Activated naive CD4-positive, alpha-beta T cell treated with anti-CD3 and anti-CD28 coated beads for 36 hours (primary cell): Measurements from ENCODE around the gene ITGA11. TPM values are rescaled to one million over a fixed set of nuclear protein-coding genes. Genes with fewer than 3 reads are reported as not detected.

Experiments
- CTCF ChIA-PET: fragments of 350-600 bp; sonication (Branson Sonifier 250); formaldehyde crosslinking; loops from one replicate; lab custom pipeline; 2021; ENCODE audit warnings: antibody characterized with exemption; lab: Charles Lee
- DNase-seq: peaks from one replicate; pipeline ENCODE4 v3.0.0-alpha.2; 2020
- H3K27ac Mint-ChIP-seq: one replicate; pipeline ENCODE4 v1.8.0; 2021; ENCODE audit warnings: mild to moderate bottlenecking, mixed read lengths
- H3K27me3 Mint-ChIP-seq: one replicate; pipeline ENCODE4 v1.8.0; 2021; ENCODE audit warnings: low read depth, mixed read lengths
- H3K36me3 Mint-ChIP-seq: one replicate; pipeline ENCODE4 v1.8.0; 2021; ENCODE audit warnings: low read depth, mixed read lengths
- H3K4me1 Mint-ChIP-seq: one replicate; pipeline ENCODE4 v1.8.0; 2021; ENCODE audit warnings: low read depth, mixed read lengths
- H3K4me3 Mint-ChIP-seq: one replicate; pipeline ENCODE4 v1.8.0; 2021; ENCODE audit warnings: mild to moderate bottlenecking, moderate library complexity, mixed read lengths
- H3K9me3 Mint-ChIP-seq: one replicate; pipeline ENCODE4 v1.8.0; 2021; ENCODE audit warnings: mixed read lengths
- intact Hi-C: fragments of 100-400 bp; cut with micrococcal nuclease; formaldehyde crosslinking; loops from one replicate; pipeline ENCODE4 v1.15.1; 2023
- total RNA-seq, 2 experiments: library from RNA; stranded (reverse); gene quantifications; one replicate each; pipeline ENCODE4 v1.2.3, GENCODE V29; 2021

Gene ITGA11
- total RNA-seq, 2 experiments from 2014 or later, result 0.02 to 0.12 TPM

GRCh38 chr15:68420186-68420684, 11.7 kb downstream of the ITGA11 start:
- H3K4me1 Mint-ChIP-seq, result no peaks in the 10 kb centered on the region
- H3K4me3 Mint-ChIP-seq, result no peak overlapping the region
- H3K27me3 Mint-ChIP-seq, result peaks cover 1% of the 10 kb centered on the region
- no peaks in the 10 kb centered on the region for H3K9me3 Mint-ChIP-seq
- CTCF ChIA-PET, result no interaction called here
- H3K36me3 Mint-ChIP-seq, result no peaks in the 10 kb centered on the region
- DNase-seq, result no peak
- H3K27ac Mint-ChIP-seq, result no peak overlapping the region
- intact Hi-C loops, result no loop called here

- H3K27ac Mint-ChIP-seq, result no peak overlapping the region
- intact Hi-C loops, result no loop called here
- CTCF ChIA-PET, result no interaction called here
- no peak for DNase-seq
- H3K4me1 Mint-ChIP-seq, result no peaks in the 10 kb centered on the region
- no peak overlapping the region for H3K4me3 Mint-ChIP-seq
- no peaks in the 10 kb centered on the region for H3K9me3 Mint-ChIP-seq
- no peaks in the 10 kb centered on the region for H3K27me3 Mint-ChIP-seq
- H3K36me3 Mint-ChIP-seq, result no peaks in the 10 kb centered on the region
Measured at GRCh38 chr15:68419301-68420175, 12.4 kb downstream of the ITGA11 start.

- no peaks in the 10 kb centered on the region for H3K4me1 Mint-ChIP-seq
- no peak overlapping the region for H3K4me3 Mint-ChIP-seq
- H3K36me3 Mint-ChIP-seq, result no peaks in the 10 kb centered on the region
- H3K9me3 Mint-ChIP-seq, result no peaks in the 10 kb centered on the region
- DNase-seq, result no peak
- CTCF ChIA-PET, result no interaction called here
- no peaks in the 10 kb centered on the region for H3K27me3 Mint-ChIP-seq
- intact Hi-C loops, result no loop called here
- H3K27ac Mint-ChIP-seq, result no peak overlapping the region
Measured at GRCh38 chr15:68418611-68419161, 13.3 kb downstream of the ITGA11 start.

GRCh38 chr15:68417897-68418296, 14.1 kb downstream of the ITGA11 start:
- no peaks in the 10 kb centered on the region for H3K27me3 Mint-ChIP-seq
- CTCF ChIA-PET, result no interaction called here
- H3K36me3 Mint-ChIP-seq, result no peaks in the 10 kb centered on the region
- no peaks in the 10 kb centered on the region for H3K9me3 Mint-ChIP-seq
- no peaks in the 10 kb centered on the region for H3K4me1 Mint-ChIP-seq
- DNase-seq, result no peak
- intact Hi-C loops, result no loop called here
- no peak overlapping the region for H3K4me3 Mint-ChIP-seq
- H3K27ac Mint-ChIP-seq, result no peak overlapping the region

GRCh38 chr15:68417051-68417450, 14.9 kb downstream of the ITGA11 start:
- H3K36me3 Mint-ChIP-seq, result no peaks in the 10 kb centered on the region

GRCh38 chr15:68416158-68416535, 15.8 kb downstream of the ITGA11 start:
- Mint-ChIP-seq H3K27me3 (no peaks in the 10 kb centered on the region), H3K4me3 (no peak overlapping the region), H3K4me1 (no peaks in the 10 kb centered on the region), H3K36me3 (no peaks in the 10 kb centered on the region), H3K27ac (no peak overlapping the region), H3K9me3 (no peaks in the 10 kb centered on the region)
- DNase-seq, result no peak
- intact Hi-C loops, result no loop called here
- CTCF ChIA-PET, result no interaction called here

More at GRCh38 chr15:68417051-68417450, 14.9 kb downstream of the ITGA11 start:
- Mint-ChIP-seq H3K27me3 (no peaks in the 10 kb centered on the region), H3K4me3 (no peak overlapping the region), H3K9me3 (no peaks in the 10 kb centered on the region), H3K27ac (no peak overlapping the region), H3K4me1 (no peaks in the 10 kb centered on the region)
- intact Hi-C loops, result no loop called here
- no peak for DNase-seq
- CTCF ChIA-PET, result no interaction called here

GRCh38 chr15:68415501-68416157, 16.3 kb downstream of the ITGA11 start:
- H3K9me3 Mint-ChIP-seq, result no peaks in the 10 kb centered on the region
- H3K4me3 Mint-ChIP-seq, result no peak overlapping the region
- H3K36me3 Mint-ChIP-seq, result no peaks in the 10 kb centered on the region
- H3K4me1 Mint-ChIP-seq, result no peaks in the 10 kb centered on the region
- H3K27me3 Mint-ChIP-seq, result no peaks in the 10 kb centered on the region
- CTCF ChIA-PET, result no interaction called here
- H3K27ac Mint-ChIP-seq, result no peak overlapping the region
- no peak for DNase-seq
- intact Hi-C loops, result no loop called here

- Mint-ChIP-seq H3K27me3 (no peaks in the 10 kb centered on the region), H3K36me3 (no peaks in the 10 kb centered on the region), H3K27ac (no peak overlapping the region), H3K9me3 (no peaks in the 10 kb centered on the region), H3K4me3 (no peak overlapping the region), H3K4me1 (no peaks in the 10 kb centered on the region)
- CTCF ChIA-PET, result no interaction called here
- intact Hi-C loops, result no loop called here
- no peak for DNase-seq
Measured at GRCh38 chr15:68415061-68415460, 16.9 kb downstream of the ITGA11 start.

- no peaks in the 10 kb centered on the region for H3K27me3 Mint-ChIP-seq
- no peak overlapping the region for H3K4me3 Mint-ChIP-seq
- intact Hi-C loops, result no loop called here
- H3K27ac Mint-ChIP-seq, result no peak overlapping the region
- no peaks in the 10 kb centered on the region for H3K9me3 Mint-ChIP-seq
- H3K36me3 Mint-ChIP-seq, result no peaks in the 10 kb centered on the region
- CTCF ChIA-PET, result no interaction called here
- DNase-seq, result no peak
- no peaks in the 10 kb centered on the region for H3K4me1 Mint-ChIP-seq
Measured at GRCh38 chr15:68414591-68414990, 17.4 kb downstream of the ITGA11 start.

GRCh38 chr15:68414206-68414555, 17.8 kb downstream of the ITGA11 start:
- Mint-ChIP-seq H3K4me1 (no peaks in the 10 kb centered on the region), H3K27ac (no peak overlapping the region), H3K36me3 (no peaks in the 10 kb centered on the region), H3K27me3 (no peaks in the 10 kb centered on the region), H3K9me3 (no peaks in the 10 kb centered on the region), H3K4me3 (no peak overlapping the region)
- DNase-seq, result no peak
- CTCF ChIA-PET, result interaction anchor here (0.9 kb wide), 1 partner anchor 159 kb away, joined by 3 read pairs; no protein-coding TSS in a partner anchor
- intact Hi-C loops, result no loop called here

GRCh38 chr15:68413363-68414205, 18.4 kb downstream of the ITGA11 start:
- no peak overlapping the region for H3K4me3 Mint-ChIP-seq
- H3K9me3 Mint-ChIP-seq, result no peaks in the 10 kb centered on the region
- no peaks in the 10 kb centered on the region for H3K4me1 Mint-ChIP-seq
- CTCF ChIA-PET, result interaction anchor here (0.5 to 0.9 kb wide), 2 partner anchors 158 to 816 kb away, joined by 3 read pairs; no protein-coding TSS in a partner anchor
- no peaks in the 10 kb centered on the region for H3K36me3 Mint-ChIP-seq
- intact Hi-C loops, result no loop called here
- no peak for DNase-seq
- no peak overlapping the region for H3K27ac Mint-ChIP-seq
- H3K27me3 Mint-ChIP-seq, result no peaks in the 10 kb centered on the region

- H3K4me1 Mint-ChIP-seq, result no peaks in the 10 kb centered on the region
- no peak overlapping the region for H3K27ac Mint-ChIP-seq
- intact Hi-C loops, result no loop called here
- no peaks in the 10 kb centered on the region for H3K36me3 Mint-ChIP-seq
- no peaks in the 10 kb centered on the region for H3K27me3 Mint-ChIP-seq
- CTCF ChIA-PET, result interaction anchor here (1.2 kb wide), 1 partner anchor 106 kb away, joined by 3 read pairs; no protein-coding TSS in a partner anchor
- no peak overlapping the region for H3K4me3 Mint-ChIP-seq
- DNase-seq, result no peak
- no peaks in the 10 kb centered on the region for H3K9me3 Mint-ChIP-seq
Measured at GRCh38 chr15:68412218-68412617, 19.7 kb downstream of the ITGA11 start.
